Dermis microvascular lymphatic vessel endothelial cell (primary cell): ENCODE data around the gene CSF3. TPM values are rescaled to one million over a fixed set of nuclear protein-coding genes. Genes with fewer than 3 reads are reported as not detected.

Experiments used
- DNase-seq, 2 donors: peaks; one replicate each; pipeline versions ENCODE4 v3.0.0 to v3.0.0-alpha.2; 2010; ENCODE audit warnings: low read depth in 2 of 2
- total RNA-seq: library from RNA; depleted of rRNA; stranded (reverse); fragments of >200 nt; gene quantifications from 2 replicates; pipeline ENCODE4 v1.2.1, GENCODE V29; 2014

CSF3 gene
- total RNA-seq, 1 donor from 2014 or later = 0.90 TPM

- DNase-seq = no peak
Measured at GRCh38 chr17:40060887-40061608, 45.8 kb downstream of the CSF3 start.

- no peak for DNase-seq
Measured at GRCh38 chr17:40061609-40062038, 46.4 kb downstream of the CSF3 start.

GRCh38 chr17:40062329-40063186 is 47.3 kb downstream of the CSF3 start, which contains the start of gene THRA:
THRA (plus strand) TSS chr17:40062965; CDS start chr17:40074489, 11,524 bp downstream.
- DNase-seq = peak in 1 of 2 donors; percentile 72

GRCh38 chr17:40063187-40063771 is 48.0 kb downstream of the CSF3 start:
- DNase-seq = peak in 1 of 2 donors; percentile 39

GRCh38 chr17:40063901-40064531 is 48.8 kb downstream of the CSF3 start:
- DNase-seq = no peak

GRCh38 chr17:40064971-40065768 is 49.9 kb downstream of the CSF3 start:
- DNase-seq = peak in 1 of 2 donors; percentile 27

- DNase-seq = no peak
Measured at GRCh38 chr17:40065769-40066510, 50.7 kb downstream of the CSF3 start.

Other genes with a start within 250 kb of the CSF3 start
- not detected in 2 replicates for gene IKZF3, start 151.1 kb upstream of the CSF3 start, total RNA-seq
- gene ZPBP2, start 147.2 kb upstream of the CSF3 start, total RNA-seq = not detected in 2 replicates
- gene GSDMB, start 96.8 kb upstream of the CSF3 start, total RNA-seq = 1.5 and 1.9 TPM in 2 replicates
- 30.3 and 36.9 TPM in 2 replicates for gene ORMDL3, start 87.8 kb upstream of the CSF3 start, total RNA-seq
- not detected in 2 replicates for gene LRRC3C, start 87.7 kb upstream of the CSF3 start, total RNA-seq
- not detected in 2 replicates for gene GSDMA, start 52.4 kb upstream of the CSF3 start, total RNA-seq
- gene PSMD3, start 34.6 kb upstream of the CSF3 start, total RNA-seq = 95.8 and 100 TPM in 2 replicates
- gene MED24, start 39.0 kb downstream of the CSF3 start, total RNA-seq = 32.5 and 49.8 TPM in 2 replicates
- gene THRA, start 47.5 kb downstream of the CSF3 start, total RNA-seq = 11.9 and 19.7 TPM in 2 replicates
- 0.77 and 2.4 TPM in 2 replicates for gene NR1D1, start 85.1 kb downstream of the CSF3 start, total RNA-seq
- gene MSL1, start 106.5 kb downstream of the CSF3 start, total RNA-seq = 29.0 and 32.0 TPM in 2 replicates
- gene CASC3, start 125.1 kb downstream of the CSF3 start, total RNA-seq = 19.4 and 20.7 TPM in 2 replicates
- 0.39 and 0.89 TPM in 2 replicates for gene RAPGEFL1, start 162.0 kb downstream of the CSF3 start, total RNA-seq
- gene WIPF2, start 203.9 kb downstream of the CSF3 start, total RNA-seq = 4.7 and 7.5 TPM in 2 replicates